Renal pelvis (tissue), 4 donors: ENCODE results near the gene SFI1. TPM values are rescaled to one million over a fixed set of nuclear protein-coding genes. Genes with fewer than 3 reads are reported as not detected.
"Not testable (repeated sequence)": the region's sequence is repeated elsewhere in the genome, so short reads cannot be mapped to it uniquely, and the experiment has no call there.

Experiments
- DNase-seq: peaks from one replicate; pipeline ENCODE4 v3.0.0-alpha.2; 2013
- polyA plus RNA-seq, 3 donors: library from polyadenylated mRNA; unstranded; fragments of 120-200 nt; gene quantifications; one replicate each; pipeline ENCODE4 v1.2.1, GENCODE V29; 2013; ENCODE audit not compliant: insufficient read length in 3 of 3

SFI1 gene
- polyA plus RNA-seq, 3 donors, result 20.8 to 38.5 (median 35.1) TPM

DNA sequence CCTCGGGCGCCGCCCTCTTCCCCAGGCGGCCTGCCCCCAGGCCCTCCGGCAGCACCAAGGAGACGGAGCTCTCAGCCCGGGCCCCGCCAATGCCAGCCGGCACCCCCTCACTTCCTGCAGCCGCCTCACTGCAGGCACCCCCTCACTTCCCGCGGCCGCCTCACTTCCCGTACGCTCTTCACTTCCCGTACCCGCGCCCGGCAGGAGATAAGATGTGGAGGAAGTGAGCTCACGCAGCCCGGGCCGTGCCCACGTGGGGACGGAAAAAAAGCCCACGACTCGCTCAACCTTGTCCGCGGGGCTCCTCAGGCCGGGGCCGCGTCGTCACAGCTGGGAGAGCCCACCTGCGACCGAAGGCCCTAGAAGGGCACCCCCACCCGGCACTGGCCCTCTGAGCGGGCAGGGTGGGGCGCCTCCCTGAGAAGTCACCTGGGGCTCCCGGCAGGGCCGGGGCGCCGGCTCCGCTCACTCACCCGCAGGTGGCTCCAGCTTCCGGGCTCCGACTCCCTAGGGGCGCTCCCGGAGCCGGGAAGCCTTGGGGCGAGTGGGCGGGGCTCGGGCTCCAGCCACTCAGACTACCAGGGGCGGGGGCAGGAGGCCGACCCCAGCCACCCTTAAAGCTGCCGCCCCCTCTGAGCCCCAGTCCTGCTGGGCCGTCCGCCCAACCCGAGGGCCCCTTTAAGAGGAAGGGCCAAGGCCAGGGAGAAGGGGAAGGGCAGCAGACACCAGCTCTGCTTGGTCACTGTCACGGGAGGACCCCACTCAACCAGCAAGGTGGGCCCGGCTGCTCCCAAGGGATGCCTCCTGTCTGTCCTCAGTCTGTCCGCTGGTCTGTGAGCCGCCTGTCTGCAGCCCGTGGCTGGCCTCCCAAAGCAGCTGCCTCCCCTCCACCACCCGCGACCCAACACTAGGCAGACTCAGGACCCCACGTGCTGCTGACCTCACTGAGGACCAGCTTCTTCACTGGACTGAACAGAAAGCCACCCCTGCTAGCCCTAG, 134.3 kb downstream of the SFI1 start:
- peak; percentile 82 for DNase-seq

DNA sequence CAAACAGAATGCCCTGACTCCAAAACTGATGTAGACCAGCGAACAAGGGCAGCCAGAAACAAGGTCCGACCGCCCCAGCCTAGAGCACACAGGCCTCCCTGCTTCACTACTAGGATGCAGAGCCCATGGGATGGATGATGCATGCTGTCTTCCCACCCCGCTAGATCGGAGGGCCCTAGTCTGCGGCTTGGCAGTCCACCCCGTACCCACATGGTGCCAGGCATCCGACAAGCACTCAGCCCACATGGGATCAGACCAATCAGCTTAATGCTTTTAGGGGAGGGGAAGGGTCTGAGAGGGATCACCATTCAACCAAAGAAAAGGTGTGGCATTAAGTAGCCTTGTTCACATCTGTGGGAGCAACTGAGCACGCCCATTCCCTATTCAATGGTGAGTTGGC, 135.1 kb downstream of the SFI1 start:
- no peak for DNase-seq

DNA sequence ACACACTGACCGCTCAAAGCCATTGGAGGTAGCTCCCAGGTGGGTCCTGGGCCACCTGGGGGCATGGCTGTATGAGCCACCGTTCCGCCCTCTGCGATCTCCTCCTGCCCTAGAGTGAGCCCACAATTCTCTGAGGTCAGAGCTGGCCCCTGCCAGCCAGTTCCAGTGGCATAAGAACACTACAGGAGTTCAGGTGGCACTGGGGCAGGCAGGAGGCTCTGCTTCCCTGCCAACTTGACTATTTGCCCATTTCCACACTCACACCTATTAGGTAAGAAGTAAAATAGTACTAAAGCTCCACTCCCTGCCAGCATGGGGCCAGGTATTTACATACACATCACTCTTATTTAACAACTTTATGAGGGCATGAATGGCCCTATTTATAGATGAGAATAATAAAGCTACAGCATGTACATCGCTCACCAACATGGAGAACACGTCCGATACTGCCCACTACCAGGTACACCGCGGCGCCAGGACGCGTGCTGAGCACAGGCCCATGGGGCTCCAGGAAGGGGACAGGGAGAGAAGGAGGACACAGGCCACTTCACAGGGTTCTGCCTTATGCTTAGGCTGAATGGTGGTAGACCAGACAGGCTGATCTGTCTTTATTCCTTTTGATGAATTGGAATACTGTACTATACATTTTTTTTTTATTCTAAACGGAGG, 139.4 kb downstream of the SFI1 start:
- no peak for DNase-seq

DNA sequence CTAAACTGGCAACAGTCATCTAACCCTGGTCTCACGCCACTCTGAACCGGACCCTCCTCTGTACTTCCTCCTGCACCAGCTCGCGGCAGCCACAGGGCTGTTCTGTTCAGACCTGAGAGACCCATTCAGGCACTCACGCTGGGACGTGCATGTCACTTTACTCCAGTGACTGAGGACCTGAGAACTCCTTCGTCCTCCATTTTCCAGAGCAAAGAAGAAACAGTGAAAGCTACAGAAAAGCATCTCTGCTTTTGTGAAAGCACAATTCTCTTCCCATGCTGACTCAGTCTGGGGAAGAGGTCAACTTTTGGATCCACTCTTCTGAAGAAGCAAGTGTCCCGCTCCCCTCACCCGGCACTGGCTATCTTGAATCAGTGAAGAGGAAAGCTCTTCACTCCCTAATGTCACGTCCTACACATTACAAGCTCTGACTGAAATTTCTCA, 141.1 kb downstream of the SFI1 start:
- DNase-seq, result no peak

DNA sequence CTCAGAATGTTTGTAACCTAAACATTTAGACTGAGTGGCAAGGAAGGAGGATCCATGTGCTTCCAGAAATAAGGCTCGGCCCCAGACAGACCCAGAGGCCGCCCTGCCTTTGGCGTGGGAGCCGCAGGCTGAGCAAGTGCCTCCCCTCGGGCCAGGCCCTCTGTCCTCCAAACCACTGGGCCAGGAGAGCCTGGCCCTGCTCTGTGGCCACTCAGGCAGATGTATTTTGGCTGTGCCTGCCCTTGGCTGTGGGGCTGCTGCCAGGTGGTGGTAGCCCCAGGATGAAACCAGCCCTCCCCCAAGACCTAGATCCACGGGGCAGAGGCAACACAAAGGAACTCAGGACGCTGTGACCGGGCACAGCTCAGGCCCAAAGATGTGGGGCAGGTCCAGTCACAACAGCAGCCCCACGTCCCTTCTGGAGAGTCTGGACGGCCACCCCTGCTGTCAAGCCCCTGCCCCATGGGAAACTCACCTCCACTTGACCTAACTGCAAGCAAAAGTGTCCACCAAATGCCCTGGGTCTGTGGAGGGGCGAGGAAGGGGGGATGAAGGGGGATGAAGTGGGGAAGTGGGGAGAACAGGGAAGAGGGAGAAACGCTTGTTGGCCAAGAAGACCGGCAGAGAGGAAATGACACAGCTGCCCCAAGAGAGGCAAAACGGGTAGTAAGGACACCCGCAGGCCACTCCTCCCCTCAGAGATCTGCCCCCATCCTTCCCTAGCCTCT, 141.7 kb downstream of the SFI1 start:
- no peak for DNase-seq

DNA sequence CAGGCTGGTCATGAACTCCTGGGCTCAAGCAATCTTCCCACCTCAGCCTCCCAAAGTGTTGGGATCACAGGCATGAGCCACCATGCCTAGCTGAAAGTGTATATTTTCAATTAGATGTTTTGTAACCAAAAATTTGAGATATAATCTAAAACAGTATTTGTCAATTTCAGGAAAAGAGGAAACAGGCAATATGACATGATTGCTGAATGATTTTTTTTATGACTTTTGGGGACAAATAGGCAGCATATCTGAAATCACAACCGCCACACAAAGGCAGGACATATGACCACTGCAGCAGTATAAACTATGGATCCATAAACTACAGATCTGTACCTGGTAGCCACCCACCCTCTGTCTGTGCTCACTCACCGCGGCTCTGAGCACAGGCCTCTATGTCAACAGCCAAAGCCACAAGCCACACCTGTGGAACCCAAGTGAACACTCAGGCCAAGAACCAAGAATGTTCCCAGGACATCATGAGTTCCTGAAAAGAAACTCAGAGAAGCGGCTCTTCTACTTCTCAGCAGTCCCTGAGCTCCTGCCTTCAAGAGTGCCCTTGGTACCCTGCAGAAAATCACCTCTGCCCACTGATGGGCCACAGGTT, 143.2 kb downstream of the SFI1 start:
- DNase-seq, result no peak

DNA sequence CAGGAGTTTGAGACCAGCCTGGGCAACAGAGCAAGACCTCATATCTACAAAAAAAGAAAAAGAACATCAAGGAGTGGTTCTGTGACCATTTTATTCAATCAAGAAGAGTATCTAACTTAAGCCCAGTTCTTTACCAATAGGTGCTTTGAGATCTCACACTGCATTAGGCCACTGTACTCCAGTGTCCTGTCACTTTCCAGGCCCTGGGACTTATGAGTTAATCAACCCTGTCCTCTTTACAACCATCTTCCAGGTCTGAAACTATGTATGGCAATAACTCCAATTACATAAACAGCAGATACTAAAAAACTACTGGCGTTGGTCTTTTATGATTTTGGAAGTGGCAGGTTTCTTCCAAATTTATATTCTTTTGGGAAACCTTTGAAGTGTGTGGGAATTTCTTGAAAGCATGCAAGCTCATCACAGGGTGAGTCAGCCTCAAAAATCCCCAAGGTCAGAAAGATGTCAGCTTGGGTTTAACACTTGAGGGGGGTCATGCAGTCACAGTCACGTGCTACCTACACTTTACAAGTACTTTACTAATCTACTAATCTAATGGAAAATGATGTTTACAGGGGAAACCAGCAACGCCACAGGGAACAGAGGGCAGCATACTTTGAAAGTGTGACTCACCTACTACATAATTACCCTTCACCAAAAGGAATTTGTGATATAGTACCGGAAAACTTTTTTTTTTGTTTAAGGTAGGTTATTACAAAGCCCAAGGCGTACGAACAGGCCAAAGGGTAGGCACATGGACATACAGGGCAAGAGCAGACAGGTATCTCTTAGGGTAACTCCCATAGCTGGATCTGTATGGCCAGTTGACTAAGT, 150.1 kb downstream of the SFI1 start:
- no peak for DNase-seq

DNA sequence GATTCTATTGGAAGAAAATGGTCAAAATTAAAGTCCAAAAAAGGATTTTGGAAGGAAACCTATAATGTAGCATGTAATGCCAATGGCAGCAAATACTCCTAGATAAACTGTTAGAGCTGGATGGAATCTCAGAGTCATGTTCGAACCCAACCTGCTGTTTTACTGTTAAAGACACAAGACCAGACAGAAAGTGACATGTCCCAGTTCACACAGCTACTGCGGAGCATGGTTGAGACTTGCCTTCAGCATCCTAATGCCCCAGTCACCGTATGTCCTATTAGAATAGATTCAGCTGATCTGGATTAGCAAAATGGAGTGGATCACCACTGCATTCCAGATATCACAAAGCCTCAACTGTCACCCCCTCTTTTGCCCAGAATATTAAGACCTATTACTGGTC, 150.7 kb downstream of the SFI1 start:
- DNase-seq, result no peak

DNA sequence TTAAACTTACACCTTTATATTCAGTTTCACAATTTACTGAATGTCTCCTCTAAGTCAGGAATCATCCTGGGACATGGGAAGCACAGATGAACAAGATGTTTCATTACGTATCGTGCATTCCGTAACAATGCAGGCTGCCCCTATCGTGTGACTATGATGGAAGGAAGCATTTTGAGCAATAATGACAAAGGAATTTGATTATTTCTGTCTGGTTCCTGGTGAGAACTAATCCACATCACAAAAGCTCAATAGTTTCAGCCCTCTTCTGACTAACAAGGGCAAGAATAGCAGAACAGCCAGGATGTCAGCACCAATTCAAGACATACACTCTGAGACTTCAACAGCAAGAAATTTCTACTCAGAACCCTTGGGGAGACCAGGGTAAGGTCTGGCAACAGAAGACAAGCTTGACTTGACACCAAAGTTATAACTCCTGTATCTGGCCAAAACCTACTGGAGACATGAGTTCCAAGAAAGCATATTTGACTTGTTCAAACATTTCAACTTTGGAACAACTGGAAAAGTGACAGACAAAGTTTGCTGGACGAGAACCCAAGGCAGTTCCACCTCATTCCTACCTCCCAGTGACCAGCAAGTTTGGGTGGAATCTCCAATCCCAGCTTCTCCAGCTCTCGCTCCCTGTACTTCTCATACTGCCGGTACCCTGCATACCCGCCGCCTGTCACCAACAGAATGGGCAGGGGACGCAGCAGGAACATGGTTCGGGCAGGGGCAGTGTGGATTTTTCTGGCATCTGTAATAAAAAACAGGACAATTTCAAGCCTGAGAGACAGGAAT, 151.4 kb downstream of the SFI1 start:
- DNase-seq, result no peak

DNA sequence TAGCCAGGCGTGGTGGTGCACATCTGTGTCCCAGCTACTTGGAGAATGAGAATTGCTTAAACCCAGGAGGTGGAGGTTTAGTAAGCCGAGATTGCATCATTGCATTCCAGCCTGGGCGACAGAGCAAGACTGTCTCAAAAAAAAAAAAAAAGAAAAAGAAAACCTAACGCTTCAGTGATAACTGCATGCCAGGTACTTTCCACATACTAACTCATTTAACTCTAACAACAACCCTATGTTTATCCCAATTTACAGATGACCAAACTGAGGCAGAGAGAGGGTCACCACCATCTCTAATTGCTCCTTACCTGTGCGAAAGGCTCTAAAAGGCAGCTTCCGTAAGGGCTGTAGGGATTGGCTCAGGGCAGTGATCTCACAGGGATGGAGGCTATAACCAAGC, 154.1 kb downstream of the SFI1 start:
- no peak for DNase-seq

DNA sequence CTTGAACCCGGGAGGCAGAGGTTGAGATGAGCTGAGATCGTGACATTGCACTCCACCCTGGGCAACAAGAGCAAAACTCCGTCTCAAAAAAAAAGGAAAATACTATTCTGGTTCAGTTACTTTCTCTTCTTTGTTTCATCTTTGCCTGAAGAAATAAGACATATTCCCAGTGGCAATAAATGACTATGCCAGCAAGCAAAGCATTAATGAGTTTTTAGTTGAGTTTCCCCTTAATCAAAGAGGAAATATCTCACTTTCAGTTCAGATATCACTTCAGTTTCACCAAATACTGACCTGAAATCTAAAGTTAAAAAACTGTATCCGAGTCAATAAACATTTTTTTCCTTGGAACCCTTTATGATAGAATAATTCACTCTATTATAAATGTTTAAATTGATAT, 155.3 kb downstream of the SFI1 start:
- no peak for DNase-seq

DNA sequence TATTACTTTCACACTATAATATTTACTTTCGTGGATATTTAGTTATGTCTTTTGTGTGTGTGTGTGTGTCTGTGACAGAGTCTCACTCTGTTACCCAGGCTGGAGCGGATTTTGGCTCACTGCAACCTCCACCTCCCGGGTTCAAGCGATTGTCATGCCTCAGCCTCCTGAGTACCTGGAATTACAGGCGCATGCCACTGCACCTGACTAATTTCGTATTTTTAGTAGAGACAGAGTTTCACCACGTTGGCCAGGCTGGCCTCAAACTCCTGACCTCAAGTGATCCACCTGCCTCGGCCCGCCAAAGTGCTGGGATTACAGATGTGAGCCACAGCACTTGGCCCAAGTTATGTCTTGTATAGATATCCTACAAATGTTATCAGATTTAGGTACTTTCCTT, 155.8 kb downstream of the SFI1 start:
- no peak for DNase-seq

DNA sequence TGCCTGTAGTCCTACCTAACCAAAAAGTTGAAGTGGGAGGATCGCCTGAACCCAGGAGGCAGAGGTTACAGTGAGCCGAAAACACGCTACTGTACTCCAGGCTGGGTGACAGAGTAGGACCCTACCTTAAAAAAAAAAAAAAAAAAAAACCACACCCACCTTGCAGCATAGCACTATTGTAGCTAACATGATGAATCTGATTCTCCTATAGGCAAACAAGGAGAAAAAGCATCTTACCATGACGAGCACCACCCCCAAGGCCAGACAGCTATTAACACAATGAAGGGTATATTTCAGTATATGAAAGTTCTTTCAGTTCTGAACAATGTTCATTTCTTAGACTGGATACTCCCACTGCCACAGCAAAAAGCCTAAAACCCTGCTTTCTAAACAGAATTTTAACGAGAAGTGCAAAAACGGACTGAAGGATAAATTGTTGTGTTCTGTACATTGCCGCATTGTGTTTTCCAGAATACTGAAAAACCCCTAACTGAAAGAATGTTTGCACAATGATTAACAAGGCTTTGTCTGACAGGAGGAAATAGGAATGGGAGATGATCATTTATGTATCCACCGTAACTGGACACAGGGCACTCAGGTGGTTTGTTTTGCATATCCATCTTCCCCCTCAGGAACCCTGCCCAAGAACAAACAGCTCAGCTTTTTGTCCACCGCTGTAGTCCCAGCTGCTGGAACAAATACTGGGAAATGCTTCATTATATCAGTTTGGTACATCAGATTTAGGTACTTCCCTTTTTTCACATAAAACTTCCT, 156.8 kb downstream of the SFI1 start:
- no peak for DNase-seq

DNA sequence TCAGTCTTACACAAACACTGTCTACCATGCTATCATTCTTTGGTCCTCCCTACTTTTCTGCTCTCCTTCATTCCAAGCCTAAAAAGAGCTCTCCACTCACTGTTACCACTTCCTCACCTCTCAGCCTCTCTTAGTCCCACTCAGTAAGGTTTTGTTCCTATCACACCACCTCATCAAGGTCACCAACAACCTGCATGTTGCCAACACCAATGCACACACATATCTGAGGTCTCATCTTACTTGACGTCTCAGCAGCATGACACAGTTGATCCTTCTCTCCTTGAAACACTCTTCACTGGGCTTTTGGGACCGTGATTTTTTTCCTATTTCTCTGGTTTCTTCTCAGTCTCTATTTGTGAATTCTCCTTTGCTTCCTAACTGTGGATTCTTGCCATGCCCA, 157.6 kb downstream of the SFI1 start:
- DNase-seq, result no peak

DNA sequence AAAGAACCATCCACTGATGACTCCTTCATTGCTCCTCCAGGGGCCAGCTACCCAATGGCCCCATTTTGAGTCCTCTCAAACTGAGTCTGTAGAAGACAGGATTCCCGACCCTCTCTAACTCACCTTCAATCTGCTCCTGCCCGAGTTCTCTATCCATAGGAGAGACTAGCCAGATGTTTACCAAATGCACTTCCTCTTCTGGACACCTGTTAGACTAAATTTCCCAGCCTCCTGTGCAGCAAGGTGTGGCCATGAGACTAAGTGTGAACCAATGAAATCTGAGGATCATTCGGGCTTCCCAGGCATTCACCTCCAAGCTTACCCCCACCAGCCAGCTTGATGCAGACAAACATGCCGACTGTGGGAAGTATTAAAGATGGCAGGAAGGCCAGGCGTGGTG, 158.1 kb downstream of the SFI1 start:
- no peak for DNase-seq

DNA sequence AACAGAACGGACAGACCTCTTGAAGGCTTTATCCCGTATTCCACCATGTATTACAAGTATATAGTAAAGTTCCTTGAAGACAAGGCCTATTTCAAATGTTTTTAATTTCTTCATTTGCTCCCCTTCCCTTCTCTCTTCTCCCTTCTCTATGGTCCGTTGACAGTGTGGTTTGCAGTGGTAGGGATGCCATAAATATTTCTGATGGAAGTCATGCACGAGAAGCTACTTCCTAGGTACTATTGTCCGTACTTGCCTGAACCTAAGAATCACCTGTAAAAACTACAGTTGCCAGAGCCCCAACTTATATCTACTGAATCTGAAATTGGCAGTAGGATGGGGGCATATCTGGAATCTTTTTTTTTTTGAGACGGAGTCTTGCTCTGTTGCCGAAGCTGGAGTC, 162.9 kb downstream of the SFI1 start:
- no peak for DNase-seq

DNA sequence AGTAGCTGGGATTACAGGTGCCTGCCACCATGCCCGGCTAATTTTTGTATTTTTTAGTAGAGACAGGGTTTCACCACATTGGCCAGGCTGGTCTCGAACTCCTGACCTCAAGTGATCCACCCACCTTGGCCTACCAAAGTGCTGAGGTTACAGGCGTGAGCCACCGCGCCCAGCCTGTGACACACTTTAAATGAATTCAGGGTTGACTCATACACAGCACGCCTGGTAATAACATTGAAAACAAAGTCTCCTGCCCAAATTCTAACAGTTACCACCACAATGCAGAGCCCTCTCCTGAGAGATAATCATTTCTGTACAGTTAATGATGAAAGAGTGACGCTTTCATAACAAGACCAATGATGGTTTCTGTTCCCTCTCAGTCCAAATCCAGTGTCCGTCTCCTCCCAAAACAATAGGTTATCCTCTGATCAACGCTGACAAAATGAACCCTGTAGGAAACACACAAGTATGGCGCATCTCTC, 164.6 kb downstream of the SFI1 start:
- not testable (repeated sequence) for DNase-seq

DNA sequence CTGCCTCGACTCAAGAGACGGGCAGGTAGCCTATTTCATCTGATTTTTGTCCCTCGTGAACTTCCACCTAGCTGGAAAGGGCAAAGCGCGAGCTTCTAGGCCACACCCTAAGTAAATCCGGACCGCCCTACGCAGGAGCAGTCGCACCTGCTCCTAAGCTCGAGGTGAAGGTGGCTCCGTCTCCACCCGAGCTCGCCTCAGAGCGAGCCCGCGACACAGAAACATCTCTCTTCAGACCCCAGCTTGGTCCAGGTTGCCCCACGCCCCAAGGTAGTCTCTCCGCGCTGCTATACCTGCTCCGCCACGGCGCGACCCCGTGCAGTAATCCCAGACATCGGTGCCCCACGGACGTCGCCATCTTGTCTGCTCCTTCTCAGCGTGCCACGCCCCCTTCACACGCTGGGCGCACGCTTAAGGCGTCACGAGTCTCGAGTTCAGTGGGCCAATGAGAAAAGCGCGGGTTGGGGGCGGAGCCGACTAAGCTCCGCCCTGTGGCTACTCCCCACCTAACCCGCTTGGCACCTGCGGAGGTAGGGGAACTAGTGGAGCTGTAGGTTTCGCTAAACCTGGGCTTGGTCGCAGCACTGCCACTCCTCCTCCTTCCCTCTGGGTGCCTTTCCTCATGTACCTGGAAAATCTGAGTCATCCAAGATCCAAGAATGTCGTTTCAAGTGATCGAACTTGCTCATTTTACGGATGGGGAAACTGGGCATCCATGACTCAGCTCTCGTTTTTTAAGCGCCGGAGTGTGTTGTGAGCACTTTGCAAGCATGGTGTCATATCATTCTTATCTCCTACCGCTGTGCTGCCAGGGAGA, 165.7 kb downstream of the SFI1 start, which contains the start of gene PISD:
Gene PISD (minus strand): TSS at position 365 of the 817 bp plus-strand sequence. CDS start 7 bp downstream, at position 358.
- peak; percentile 96 for DNase-seq
